Measurements from ENCODE around the gene MYBPC2.

Gene MYBPC2

GRCh38 chr19:50501568-50502475 lies 69.1 kb downstream of the MYBPC2 start:
- no peak for DNase-seq

GRCh38 chr19:50505856-50506611 lies 73.3 kb downstream of the MYBPC2 start:
- no peak for DNase-seq

- no peak for DNase-seq
These were observed 74.0 kb downstream of the MYBPC2 start for GRCh38 chr19:50506700-50507099.

GRCh38 chr19:50507376-50507775 lies 74.7 kb downstream of the MYBPC2 start:
- no peak for DNase-seq

GRCh38 chr19:50508843-50509190 lies 76.1 kb downstream of the MYBPC2 start:
- DNase-seq, result no peak

GRCh38 chr19:50509366-50509765 lies 76.7 kb downstream of the MYBPC2 start:
- DNase-seq, result no peak

GRCh38 chr19:50510121-50510670 lies 77.5 kb downstream of the MYBPC2 start:
- no peak for DNase-seq

- peak; percentile 45 for DNase-seq
These were observed 78.0 kb downstream of the MYBPC2 start for GRCh38 chr19:50510700-50511068.

- peak; percentile 92 for DNase-seq
These were observed 78.6 kb downstream of the MYBPC2 start, which contains the start of gene JOSD2 for GRCh38 chr19:50511069-50511822. TSS of gene JOSD2 (minus strand) at chr19:50511191. CDS start at chr19:50510431, 760 bp downstream.

- DNase-seq, result no peak
These were observed 79.7 kb downstream of the MYBPC2 start for GRCh38 chr19:50512112-50512998.

- no peak for DNase-seq
These were observed 80.5 kb downstream of the MYBPC2 start for GRCh38 chr19:50512999-50513745.

GRCh38 chr19:50513746-50514345 lies 81.2 kb downstream of the MYBPC2 start, which contains the start of gene ASPDH:
TSS of gene ASPDH (minus strand) at chr19:50513913. CDS start at chr19:50513823, 90 bp downstream.
- DNase-seq, result no peak

GRCh38 chr19:50514346-50515167 lies 81.9 kb downstream of the MYBPC2 start:
- DNase-seq, result no peak

- no peak for DNase-seq
These were observed 82.5 kb downstream of the MYBPC2 start for GRCh38 chr19:50515168-50515561.
